GM12875 (cell line): ENCODE data around the gene RBM12.
"Not testable (repeated sequence)": the region's sequence is repeated elsewhere in the genome, so short reads cannot be mapped to it uniquely, and the experiment has no call there.

Experiments
- H3K4me3 ChIP-seq: one replicate; pipeline ENCODE4 v1.5.1; 2011; ENCODE audit warnings: low read depth, low read length, control low read depth
- TF ChIP-seq, protein P1 (sequence below): IDR thresholded peaks from 2 replicates; pipeline ENCODE4 v1.5.1; 2011; ENCODE audit warnings: low read depth, mild to moderate bottlenecking, control low read depth, inconsistent platforms, low read length, moderate library complexity, borderline replicate concordance; ENCODE audit not compliant: insufficient read depth

The RBM12 gene

DNA sequence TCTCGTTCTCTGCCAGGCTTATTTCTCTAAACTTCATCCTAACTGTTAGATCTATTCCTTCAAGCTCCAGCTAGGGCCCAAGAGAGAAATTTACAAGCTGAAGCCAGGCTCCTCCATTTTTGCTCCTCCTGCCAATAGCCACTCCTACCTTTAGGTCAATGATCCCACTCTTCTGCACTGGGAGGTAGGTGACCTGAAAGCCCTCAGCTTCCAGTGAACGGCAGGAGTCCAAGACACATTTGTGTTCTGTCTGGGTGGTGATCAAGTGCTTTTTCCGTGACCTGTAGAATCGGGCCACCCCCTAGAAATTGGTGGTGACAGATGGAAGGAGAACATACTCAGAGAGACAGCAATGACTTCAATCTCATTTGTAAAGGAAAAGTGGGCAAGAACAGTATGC, 25.6 kb upstream of the RBM12 start:
- TF ChIP-seq, protein P1, sequence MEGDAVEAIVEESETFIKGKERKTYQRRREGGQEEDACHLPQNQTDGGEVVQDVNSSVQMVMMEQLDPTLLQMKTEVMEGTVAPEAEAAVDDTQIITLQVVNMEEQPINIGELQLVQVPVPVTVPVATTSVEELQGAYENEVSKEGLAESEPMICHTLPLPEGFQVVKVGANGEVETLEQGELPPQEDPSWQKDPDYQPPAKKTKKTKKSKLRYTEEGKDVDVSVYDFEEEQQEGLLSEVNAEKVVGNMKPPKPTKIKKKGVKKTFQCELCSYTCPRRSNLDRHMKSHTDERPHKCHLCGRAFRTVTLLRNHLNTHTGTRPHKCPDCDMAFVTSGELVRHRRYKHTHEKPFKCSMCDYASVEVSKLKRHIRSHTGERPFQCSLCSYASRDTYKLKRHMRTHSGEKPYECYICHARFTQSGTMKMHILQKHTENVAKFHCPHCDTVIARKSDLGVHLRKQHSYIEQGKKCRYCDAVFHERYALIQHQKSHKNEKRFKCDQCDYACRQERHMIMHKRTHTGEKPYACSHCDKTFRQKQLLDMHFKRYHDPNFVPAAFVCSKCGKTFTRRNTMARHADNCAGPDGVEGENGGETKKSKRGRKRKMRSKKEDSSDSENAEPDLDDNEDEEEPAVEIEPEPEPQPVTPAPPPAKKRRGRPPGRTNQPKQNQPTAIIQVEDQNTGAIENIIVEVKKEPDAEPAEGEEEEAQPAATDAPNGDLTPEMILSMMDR, result no peak
- no peak overlapping the region for H3K4me3 ChIP-seq

GRCh38 chr20:35686872-35687271, 22.2 kb upstream of the RBM12 start:
- H3K4me3 ChIP-seq, result not testable (repeated sequence)

GRCh38 chr20:35685368-35685767, 20.7 kb upstream of the RBM12 start:
- H3K4me3 ChIP-seq, result not testable (repeated sequence)

- H3K4me3 ChIP-seq, result no peak overlapping the region
- TF ChIP-seq, protein P1, result no peak
Measured at GRCh38 chr20:35681960-35682359, 17.3 kb upstream of the RBM12 start.

DNA sequence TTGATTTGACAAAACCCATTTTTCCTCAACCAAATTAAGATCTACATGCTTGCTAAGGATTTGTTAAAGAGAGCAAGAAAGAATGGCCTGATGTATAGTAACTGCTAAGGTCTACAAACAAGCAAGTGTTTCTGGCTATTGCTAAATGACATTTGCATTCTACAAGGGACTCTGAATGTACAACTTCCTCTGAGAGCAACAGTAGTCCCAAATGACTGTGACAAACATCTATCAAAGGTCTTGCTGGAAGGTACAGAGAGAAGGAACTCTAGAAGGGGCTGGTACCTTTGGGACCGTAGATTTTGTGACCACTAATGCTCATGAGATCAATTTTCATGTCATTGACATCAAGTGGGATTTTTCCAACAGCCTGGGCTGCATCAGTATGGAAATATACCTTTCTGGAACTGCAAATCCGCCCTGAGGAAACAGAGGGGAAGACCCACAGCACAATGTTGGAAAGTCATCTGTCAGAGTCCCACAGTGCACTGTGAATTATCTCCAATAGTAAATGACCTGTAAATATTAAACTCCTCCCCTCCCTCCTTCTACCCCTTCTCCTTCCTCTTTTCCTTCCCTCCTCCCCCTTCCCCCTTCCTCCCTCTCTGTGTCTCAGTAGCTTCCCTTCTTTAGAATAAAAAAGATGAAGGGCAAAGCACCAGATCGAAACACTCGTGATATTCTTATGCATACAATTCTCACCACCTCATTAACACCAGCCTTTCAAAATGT, 15.9 kb upstream of the RBM12 start:
- H3K4me3 ChIP-seq, result no peak overlapping the region
- TF ChIP-seq, protein P1, result no peak

DNA sequence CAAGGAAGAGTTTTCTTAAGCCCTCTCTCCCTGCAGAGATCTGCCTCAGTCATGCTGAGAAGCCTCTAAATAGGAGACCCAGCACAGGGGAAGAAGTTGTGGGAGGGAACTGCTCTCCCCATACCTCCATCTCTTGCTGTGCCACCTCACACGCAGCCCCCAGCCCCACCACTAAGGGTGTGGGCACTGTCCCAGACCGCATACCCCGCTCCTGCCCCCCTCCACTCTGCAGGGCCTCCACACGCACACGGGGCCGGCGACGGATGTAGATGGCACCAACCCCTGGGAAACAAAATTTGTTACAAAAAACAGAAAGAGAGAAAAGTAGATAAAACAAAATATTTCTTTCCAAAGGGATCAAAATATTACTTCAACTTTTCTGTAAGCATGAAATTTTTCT, 10.2 kb upstream of the RBM12 start:
- TF ChIP-seq, protein P1, result no peak
- H3K4me3 ChIP-seq, result no peak overlapping the region

- TF ChIP-seq, protein P1, result no peak
- H3K4me3 ChIP-seq, result no peak overlapping the region
Measured at GRCh38 chr20:35673884-35674283, 9.2 kb upstream of the RBM12 start.

DNA sequence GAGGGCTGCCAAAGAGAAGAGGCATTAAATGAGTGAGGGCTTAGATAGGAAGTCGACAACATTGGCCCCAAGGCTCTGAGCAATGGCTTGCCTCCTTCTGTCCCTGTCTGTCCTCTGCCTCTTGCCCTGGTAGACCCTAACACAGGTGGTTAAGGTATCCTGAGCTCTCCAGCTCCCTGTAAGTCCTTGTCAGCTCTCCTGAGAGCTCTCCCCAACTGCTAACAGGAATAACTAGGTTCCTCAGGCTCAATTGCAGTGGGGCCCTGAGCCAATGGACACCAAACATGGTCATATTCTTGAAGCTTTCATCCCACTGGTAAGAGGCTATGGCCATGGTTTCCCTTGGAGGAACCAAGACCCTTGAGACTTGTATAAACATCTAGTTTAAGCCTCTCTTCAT, 5.0 kb upstream of the RBM12 start:
- TF ChIP-seq, protein P1, result no peak
- no peak overlapping the region for H3K4me3 ChIP-seq
